SK-N-DZ (cell line): ENCODE results near the gene FKBP8. TPM values are rescaled to one million over a fixed set of nuclear protein-coding genes. Genes with fewer than 3 reads are reported as not detected.
"Not testable (repeated sequence)": the region's sequence is repeated elsewhere in the genome, so short reads cannot be mapped to it uniquely, and the experiment has no call there.

ENCODE experiments used
- DNase-seq: peaks from one replicate; pipeline ENCODE4 v3.0.0-alpha.2; 2015; ENCODE audit warnings: low spot score
- polyA plus RNA-seq, 2 experiments: library from polyadenylated mRNA; depleted of rRNA; stranded (reverse); fragments of >200 nt; gene quantifications; 2 replicates each; pipeline ENCODE4 v1.2.3, GENCODE V29; 2014

Gene FKBP8
- polyA plus RNA-seq (2014; cell fraction: cytosol; rRNA removed), result 250 and 297 TPM in 2 replicates
- 155 and 232 TPM in 2 replicates for polyA plus RNA-seq (2014; cell fraction: nucleus; rRNA removed)

GRCh38 chr19:18542941-18543813, at the start of gene FKBP8:
FKBP8 (minus strand) TSS chr19:18543573; CDS start chr19:18541970, 1,603 bp downstream.
- DNase-seq, result peak; percentile 83

GRCh38 chr19:18592732-18593131, 49.4 kb upstream of the FKBP8 start:
- DNase-seq, result not testable (repeated sequence)

- DNase-seq, result no peak
Observed at GRCh38 chr19:18591735-18592385, 48.5 kb upstream of the FKBP8 start.

- DNase-seq, result peak; percentile 99
Observed at GRCh38 chr19:18590273-18591272, 47.2 kb upstream of the FKBP8 start.

GRCh38 chr19:18589380-18590272, 46.3 kb upstream of the FKBP8 start:
- DNase-seq, result peak; percentile 90

- DNase-seq, result peak; percentile 86
Observed at GRCh38 chr19:18588611-18589379, 45.4 kb upstream of the FKBP8 start, which contains the start of gene REX1BD. REX1BD (plus strand) TSS chr19:18588798; CDS start chr19:18588802, 4 bp downstream.

- DNase-seq, result no peak
Observed at GRCh38 chr19:18587962-18588610, 44.7 kb upstream of the FKBP8 start.

- no peak for DNase-seq
Observed at GRCh38 chr19:18587561-18587960, 44.2 kb upstream of the FKBP8 start.

- DNase-seq, result no peak
Observed at GRCh38 chr19:18586306-18586705, 42.9 kb upstream of the FKBP8 start.

- no peak for DNase-seq
Observed at GRCh38 chr19:18580311-18580710, 36.9 kb upstream of the FKBP8 start.

GRCh38 chr19:18577365-18577914, 34.1 kb upstream of the FKBP8 start:
- DNase-seq, result no peak

- no peak for DNase-seq
Observed at GRCh38 chr19:18576383-18576782, 33.0 kb upstream of the FKBP8 start.

GRCh38 chr19:18574691-18575291, 31.4 kb upstream of the FKBP8 start:
- DNase-seq, result no peak

GRCh38 chr19:18571564-18572344, 28.4 kb upstream of the FKBP8 start, which contains the start of gene UBA52:
UBA52 (plus strand) TSS chr19:18571857; CDS start chr19:18573301, 1,444 bp downstream.
- DNase-seq, result peak; percentile 94

- DNase-seq, result no peak
Observed at GRCh38 chr19:18568367-18568766, 25.0 kb upstream of the FKBP8 start.

GRCh38 chr19:18566953-18567352, 23.6 kb upstream of the FKBP8 start:
- no peak for DNase-seq

- DNase-seq, result no peak
Observed at GRCh38 chr19:18562086-18562485, 18.7 kb upstream of the FKBP8 start.
